SK-N-SH treated with all-trans-retinoic acid at 6 μM for 48 hours (cell line): Measurements from ENCODE around the gene NELFCD.
A peak's percentile ranks its signal among the peaks of the same experiment; 100 is the strongest.

Experiments
- ATAC-seq: fragments of 200-7000 bp; cut with Tn5 transposase; 3 replicates; pipeline ENCODE4 v1.9.1; 2020; ENCODE audit warnings: mild to moderate bottlenecking, moderate library complexity
- BACH2 ChIP-seq: fragments of 250-450 bp; sonication (Bioruptor Pico); IDR thresholded peaks from 2 replicates; pipeline ENCODE4 v1.9.0; 2021; ENCODE audit warnings: mild to moderate bottlenecking, borderline replicate concordance
- CREB5 ChIP-seq: fragments of 250-450 bp; sonication (Bioruptor Pico); IDR thresholded peaks from 2 replicates; pipeline ENCODE4 v1.5.1; 2020; ENCODE audit warnings: low read depth, mild to moderate bottlenecking, moderate library complexity
- CSDC2 ChIP-seq: fragments of 250-450 bp; sonication (Bioruptor Pico); IDR thresholded peaks from 2 replicates; pipeline ENCODE4 v1.5.0; 2020; ENCODE audit warnings: mild to moderate bottlenecking, moderate library complexity
- CSRNP3 ChIP-seq: fragments of 250-450 bp; sonication (Bioruptor Pico); IDR thresholded peaks from 2 replicates; pipeline ENCODE4 v1.5.1; 2021; ENCODE audit warnings: mild to moderate bottlenecking, moderate library complexity
- ESRRG ChIP-seq: fragments of 250-450 bp; sonication (Bioruptor Pico); IDR thresholded peaks from 2 replicates; pipeline ENCODE4 v1.6.1; 2021; ENCODE audit warnings: mild to moderate bottlenecking
- GLIS3 ChIP-seq: fragments of 250-450 bp; sonication (Bioruptor Pico); IDR thresholded peaks from 2 replicates; pipeline ENCODE4 v1.5.0; 2020; ENCODE audit warnings: mild to moderate bottlenecking, moderate library complexity
- ISL1 ChIP-seq: fragments of 250-450 bp; sonication (Bioruptor Pico); IDR thresholded peaks from 2 replicates; pipeline ENCODE4 v2.1.2; 2022; ENCODE audit warnings: mild to moderate bottlenecking, moderate library complexity
- PATZ1 ChIP-seq: fragments of 250-450 bp; sonication (Bioruptor Pico); IDR thresholded peaks from 2 replicates; pipeline ENCODE4 v1.8.0; 2020; ENCODE audit warnings: mild to moderate bottlenecking, moderate library complexity, borderline replicate concordance
- POU6F1 ChIP-seq: fragments of 250-450 bp; sonication (Bioruptor Pico); IDR thresholded peaks from 2 replicates; pipeline ENCODE4 v1.8.0; 2021; ENCODE audit warnings: low read depth, mild to moderate bottlenecking, moderate library complexity, borderline replicate concordance
- PPARA ChIP-seq: fragments of 250-450 bp; sonication (Bioruptor Pico); IDR thresholded peaks from 2 replicates; pipeline ENCODE4 v1.5.0; 2020; ENCODE audit warnings: mild to moderate bottlenecking, borderline replicate concordance
- SNAI2 ChIP-seq: fragments of 250-450 bp; sonication (Bioruptor Pico); IDR thresholded peaks from 2 replicates; pipeline ENCODE4 v1.5.0; 2020; ENCODE audit warnings: mild to moderate bottlenecking, moderate library complexity
- TCF4 ChIP-seq: fragments of 250-450 bp; sonication (Bioruptor Pico); IDR thresholded peaks from 2 replicates; pipeline ENCODE4 v1.8.0; 2021; ENCODE audit warnings: mild to moderate bottlenecking, moderate library complexity, borderline replicate concordance
- TOX ChIP-seq: fragments of 250-450 bp; sonication (Bioruptor Pico); IDR thresholded peaks from 2 replicates; pipeline ENCODE4 v1.8.0; 2021; ENCODE audit warnings: mild to moderate bottlenecking, moderate library complexity, borderline replicate concordance
- TSHZ2 ChIP-seq: fragments of 250-450 bp; sonication (Bioruptor Pico); IDR thresholded peaks from 2 replicates; pipeline ENCODE4 v1.5.0; 2020; ENCODE audit warnings: mild to moderate bottlenecking, moderate library complexity
- ZC3H10 ChIP-seq: fragments of 250-450 bp; sonication (Bioruptor Pico); IDR thresholded peaks from 2 replicates; pipeline ENCODE4 v1.5.1; 2021; ENCODE audit warnings: mild to moderate bottlenecking, moderate library complexity
- ZFP3 ChIP-seq: fragments of 250-450 bp; sonication (Bioruptor Pico); IDR thresholded peaks from 2 replicates; pipeline ENCODE4 v1.5.0; 2020; ENCODE audit warnings: mild to moderate bottlenecking, moderate library complexity
- ZFP30 ChIP-seq: fragments of 450-650 bp; formaldehyde crosslinking; IDR thresholded peaks from 2 replicates; pipeline ENCODE4 v1.5.0; 2022; ENCODE audit warnings: mild to moderate bottlenecking, moderate library complexity
- ZNF565 ChIP-seq: fragments of 450-650 bp; formaldehyde crosslinking; conservative IDR thresholded peaks from 2 replicates; pipeline ENCODE4 v1.5.0; 2020; ENCODE audit warnings: low read depth, mild to moderate bottlenecking, moderate library complexity
- ZNF70 ChIP-seq: fragments of 450-650 bp; formaldehyde crosslinking; IDR thresholded peaks from 2 replicates; pipeline ENCODE4 v1.5.0; 2020; ENCODE audit warnings: mild to moderate bottlenecking, moderate library complexity
- ZNF8 ChIP-seq: fragments of 450-650 bp; formaldehyde crosslinking; IDR thresholded peaks from 2 replicates; pipeline ENCODE4 v1.5.0; 2020; ENCODE audit warnings: mild to moderate bottlenecking, moderate library complexity

NELFCD gene

GRCh38 chr20:58995461-58996225, 14.6 kb downstream of the NELFCD start:
- TF ChIP-seq ZNF8 (CRISPR knock-in tag): no peak
- TF ChIP-seq ISL1: no peak
- TF ChIP-seq TSHZ2 (CRISPR knock-in tag): no peak
- no peak for TF ChIP-seq CSRNP3 (CRISPR knock-in tag)
- TF ChIP-seq SNAI2 (CRISPR knock-in tag): no peak
- ATAC-seq: no peak

- no peak for ATAC-seq
- TF ChIP-seq BACH2 (CRISPR knock-in tag): no peak
- TF ChIP-seq CREB5 (CRISPR knock-in tag): no peak
- no peak for TF ChIP-seq CSDC2 (CRISPR knock-in tag)
- no peak for TF ChIP-seq SNAI2 (CRISPR knock-in tag)
- TF ChIP-seq ZNF565 (CRISPR knock-in tag): no peak
- no peak for TF ChIP-seq ZFP3 (CRISPR knock-in tag)
- no peak for TF ChIP-seq ZNF70 (CRISPR knock-in tag)
- TF ChIP-seq ZFP30 (CRISPR knock-in tag): no peak
- no peak for TF ChIP-seq PPARA (CRISPR knock-in tag)
Observed at GRCh38 chr20:58996226-58996611, 15.2 kb downstream of the NELFCD start.

GRCh38 chr20:58997141-58997770, 16.2 kb downstream of the NELFCD start:
- peak; percentile 20; the same call in 2 of the 3 replicates for ATAC-seq
- TF ChIP-seq ZNF8 (CRISPR knock-in tag): no peak
- no peak for TF ChIP-seq CSRNP3 (CRISPR knock-in tag)
- TF ChIP-seq ISL1: no peak
- TF ChIP-seq TCF4 (CRISPR knock-in tag): no peak
- TF ChIP-seq ZC3H10 (CRISPR knock-in tag): no peak

- no peak for ATAC-seq
- TF ChIP-seq TOX (CRISPR knock-in tag) (no peak), ZC3H10 (CRISPR knock-in tag) (no peak), ZNF565 (CRISPR knock-in tag) (no peak), ZNF70 (CRISPR knock-in tag) (no peak), ZFP3 (CRISPR knock-in tag) (no peak), TCF4 (CRISPR knock-in tag) (no peak), POU6F1 (CRISPR knock-in tag) (no peak), ESRRG (CRISPR knock-in tag) (no peak), CREB5 (CRISPR knock-in tag) (no peak), GLIS3 (CRISPR knock-in tag) (no peak), PATZ1 (no peak)
- TF ChIP-seq, all 23 proteins: peak for 0
Observed at GRCh38 chr20:58998656-58999055, 17.6 kb downstream of the NELFCD start.
